DMS79 treated with DMSO at 0.1 percent for 48 hours (cell line): ENCODE data around the gene ATRX.
"Not testable (repeated sequence)": the region's sequence is repeated elsewhere in the genome, so short reads cannot be mapped to it uniquely, and the experiment has no call there.

Experiments
- DNase-seq: peaks from one replicate; lab custom pipeline; 2025; lab: John Stamatoyannopoulos, UW

Gene ATRX

GRCh38 chrX:77785486-77786364 lies at the start of gene ATRX:
ATRX (minus strand) TSS chrX:77786216; CDS start chrX:77786001, 215 bp downstream.
- peak; percentile 77 for DNase-seq

GRCh38 chrX:77831544-77831943 lies 45.5 kb upstream of the ATRX start:
- not testable (repeated sequence) for DNase-seq

GRCh38 chrX:77821989-77822388 lies 36.0 kb upstream of the ATRX start:
- DNase-seq, result not testable (repeated sequence)

GRCh38 chrX:77820091-77820727 lies 34.2 kb upstream of the ATRX start:
- no peak for DNase-seq

GRCh38 chrX:77814210-77814609 lies 28.2 kb upstream of the ATRX start:
- DNase-seq, result no peak

- DNase-seq, result no peak
Measured at GRCh38 chrX:77802201-77802600, 16.2 kb upstream of the ATRX start.

GRCh38 chrX:77795124-77795523 lies 9.1 kb upstream of the ATRX start:
- no peak for DNase-seq

- no peak for DNase-seq
Measured at GRCh38 chrX:77793946-77794345, 7.9 kb upstream of the ATRX start.

GRCh38 chrX:77788050-77788449 lies 2.0 kb upstream of the ATRX start:
- DNase-seq, result no peak

GRCh38 chrX:77786365-77786680 lies 307 bp upstream of the ATRX start:
- DNase-seq, result no peak

GRCh38 chrX:77779695-77780094 lies 6.3 kb downstream of the ATRX start:
- DNase-seq, result no peak

- no peak for DNase-seq
Measured at GRCh38 chrX:77776659-77777058, 9.4 kb downstream of the ATRX start.

GRCh38 chrX:77771601-77772000 lies 14.4 kb downstream of the ATRX start:
- no peak for DNase-seq

GRCh38 chrX:77768787-77769186 lies 17.2 kb downstream of the ATRX start:
- DNase-seq, result no peak

GRCh38 chrX:77766212-77766611 lies 19.8 kb downstream of the ATRX start:
- not testable (repeated sequence) for DNase-seq

- no peak for DNase-seq
Measured at GRCh38 chrX:77755561-77755960, 30.5 kb downstream of the ATRX start.

GRCh38 chrX:77753942-77754341 lies 32.1 kb downstream of the ATRX start:
- not testable (repeated sequence) for DNase-seq

- no peak for DNase-seq
Measured at GRCh38 chrX:77749695-77750094, 36.3 kb downstream of the ATRX start.

- no peak for DNase-seq
Measured at GRCh38 chrX:77743720-77744119, 42.3 kb downstream of the ATRX start.

- DNase-seq, result no peak
Measured at GRCh38 chrX:77742788-77743476, 43.1 kb downstream of the ATRX start.

- no peak for DNase-seq
Measured at GRCh38 chrX:77740376-77740905, 45.6 kb downstream of the ATRX start.

- DNase-seq, result no peak
Measured at GRCh38 chrX:77733342-77733741, 52.7 kb downstream of the ATRX start.
